ENCODE results near the gene LGALS1. TPM values are rescaled to one million over a fixed set of nuclear protein-coding genes. Genes with fewer than 3 reads are reported as not detected.

The LGALS1 gene
- polyA plus RNA-seq, 1 donor (not counting 4 experiments of a cell fraction or from before 2014, with no cell fraction given): 2,086 TPM

DNA sequence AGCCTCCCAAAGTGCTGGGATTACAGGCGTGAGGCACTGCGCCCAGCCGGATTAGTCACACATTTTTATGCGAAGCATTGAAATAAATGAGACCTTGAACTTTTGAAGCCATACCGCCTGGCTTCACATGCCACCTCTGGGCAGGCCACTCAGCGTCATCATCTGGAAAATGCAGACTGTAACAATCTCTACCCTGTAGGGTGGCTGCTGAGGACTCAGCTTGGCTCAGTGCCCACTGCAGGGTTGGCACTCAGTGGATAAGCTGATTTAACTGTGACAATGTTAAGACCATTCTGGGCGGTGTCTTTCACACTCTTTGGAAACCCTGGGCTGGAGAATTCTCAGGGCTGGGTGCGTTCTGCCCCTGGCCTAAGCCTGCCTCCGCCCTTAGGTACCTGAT, 27.5 kb upstream of the LGALS1 start:
- H3K9me1 ChIP-seq (ENCODE audit: control insufficient read depth, extremely low read depth, insufficient read depth, low read length): no peaks in the 10 kb centered on the region
- dilution Hi-C loops (cut with MboI; ENCODE audit: extremely low pct_ligation_motif_present, low sequenced_read_pairs): no loop called here
- TF ChIP-seq EZH2 (IDR thresholded peaks at IDR 0.05; ENCODE audit: low read length): no peak
- TF ChIP-seq, protein P1, sequence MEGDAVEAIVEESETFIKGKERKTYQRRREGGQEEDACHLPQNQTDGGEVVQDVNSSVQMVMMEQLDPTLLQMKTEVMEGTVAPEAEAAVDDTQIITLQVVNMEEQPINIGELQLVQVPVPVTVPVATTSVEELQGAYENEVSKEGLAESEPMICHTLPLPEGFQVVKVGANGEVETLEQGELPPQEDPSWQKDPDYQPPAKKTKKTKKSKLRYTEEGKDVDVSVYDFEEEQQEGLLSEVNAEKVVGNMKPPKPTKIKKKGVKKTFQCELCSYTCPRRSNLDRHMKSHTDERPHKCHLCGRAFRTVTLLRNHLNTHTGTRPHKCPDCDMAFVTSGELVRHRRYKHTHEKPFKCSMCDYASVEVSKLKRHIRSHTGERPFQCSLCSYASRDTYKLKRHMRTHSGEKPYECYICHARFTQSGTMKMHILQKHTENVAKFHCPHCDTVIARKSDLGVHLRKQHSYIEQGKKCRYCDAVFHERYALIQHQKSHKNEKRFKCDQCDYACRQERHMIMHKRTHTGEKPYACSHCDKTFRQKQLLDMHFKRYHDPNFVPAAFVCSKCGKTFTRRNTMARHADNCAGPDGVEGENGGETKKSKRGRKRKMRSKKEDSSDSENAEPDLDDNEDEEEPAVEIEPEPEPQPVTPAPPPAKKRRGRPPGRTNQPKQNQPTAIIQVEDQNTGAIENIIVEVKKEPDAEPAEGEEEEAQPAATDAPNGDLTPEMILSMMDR (optimal IDR thresholded peaks at IDR 0.05 in 1 of 3, IDR thresholded peaks at IDR 0.05 in 1 of 3, conservative IDR thresholded peaks at IDR 0.05 in 1 of 3; ENCODE audit: extremely low read depth in 1 of 3, insufficient read depth in 2 of 3, low read length in 3 of 3): no peak
- no peak overlapping the region for H3K4me3 ChIP-seq (ENCODE audit: control insufficient read depth in 2 of 3, extremely low read depth in 1 of 3, insufficient read depth in 2 of 3, low read depth in 1 of 3, low read length in 3 of 3)
- no peak overlapping the region for H3K27ac ChIP-seq (ENCODE audit: control insufficient read depth, insufficient read depth, low read length)
- H3K27me3 ChIP-seq (ENCODE audit: control insufficient read depth, extremely low read depth, insufficient read depth, low read length): no peaks in the 10 kb centered on the region
- peaks cover 11% of the 10 kb centered on the region for H3K79me2 ChIP-seq (ENCODE audit: control insufficient read depth, insufficient read depth, low read length)
- H4K20me1 ChIP-seq (ENCODE audit: control insufficient read depth, extremely low read depth, insufficient read depth, low read length): no peaks in the 10 kb centered on the region
- H3K9ac ChIP-seq (ENCODE audit: control insufficient read depth, extremely low read depth, insufficient read depth, low read length): no peak overlapping the region
- no peak for DNase-seq (ENCODE audit: low read depth, low spot score)
- no peak for FAIRE-seq
- peaks cover 6% of the 10 kb centered on the region for H3K4me1 ChIP-seq (ENCODE audit: control insufficient read depth, extremely low read depth, insufficient read depth, low read length)
- peaks cover 53 to 56% of the 10 kb centered on the region in 2 experiments for H3K36me3 ChIP-seq (ENCODE audit: control insufficient read depth in 2 of 2, extremely low read depth in 1 of 2, insufficient read depth in 2 of 2, low read length in 2 of 2)
- H2AFZ ChIP-seq (ENCODE audit: control insufficient read depth, low read length): no peak overlapping the region
- no peaks in the 10 kb centered on the region for H3K9me3 ChIP-seq (ENCODE audit: control insufficient read depth, low read depth, low read length)
- H3K4me2 ChIP-seq (ENCODE audit: control insufficient read depth, extremely low read depth, insufficient read depth, low read depth, low read length): no peak overlapping the region

DNA sequence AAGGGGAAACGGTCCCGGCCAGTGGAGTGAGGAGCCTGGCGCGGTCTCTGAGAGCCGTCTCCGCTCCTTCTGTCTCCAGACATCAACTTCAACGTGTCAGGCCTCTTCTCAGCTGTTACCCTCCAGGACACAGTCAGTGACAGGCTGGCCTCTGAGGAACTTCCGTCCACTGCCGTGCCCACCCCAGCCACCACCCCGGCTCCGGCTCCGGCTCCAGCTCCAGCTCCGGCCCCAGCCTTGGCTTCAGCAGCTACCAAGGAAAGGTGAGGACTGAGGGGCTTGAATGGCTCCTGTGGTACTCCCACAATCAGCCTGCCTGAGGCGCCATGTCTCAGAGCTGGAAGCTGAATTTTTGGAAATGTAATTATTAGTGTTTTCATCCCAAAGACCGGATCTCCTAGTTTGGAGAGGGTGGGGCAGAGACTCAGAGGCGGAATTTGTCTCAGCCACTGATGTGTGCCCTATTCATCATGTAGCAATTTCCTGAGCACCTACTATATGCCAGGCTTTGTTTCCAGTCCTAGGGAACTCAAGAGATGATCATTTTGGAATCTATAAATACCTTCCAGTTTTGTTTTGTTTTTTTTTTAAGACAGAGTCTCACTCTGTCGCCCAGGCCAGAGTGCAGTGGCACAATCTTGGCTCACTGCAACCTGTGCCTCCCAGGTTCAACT, 24.8 kb upstream of the LGALS1 start:
- Histone ChIP-seq H3K9me1 (ENCODE audit: control insufficient read depth, extremely low read depth, insufficient read depth, low read length) (no peaks in the 10 kb centered on the region), H3K4me2 (ENCODE audit: control insufficient read depth, extremely low read depth, insufficient read depth, low read depth, low read length) (no peak overlapping the region), H3K9ac (ENCODE audit: control insufficient read depth, extremely low read depth, insufficient read depth, low read length) (no peak overlapping the region), H4K20me1 (ENCODE audit: control insufficient read depth, extremely low read depth, insufficient read depth, low read length) (peaks cover 3% of the 10 kb centered on the region), H3K4me1 (ENCODE audit: control insufficient read depth, extremely low read depth, insufficient read depth, low read length) (no peaks in the 10 kb centered on the region), H3K4me3 (ENCODE audit: control insufficient read depth in 2 of 3, extremely low read depth in 1 of 3, insufficient read depth in 2 of 3, low read depth in 1 of 3, low read length in 3 of 3) (no peak overlapping the region), H2AFZ (ENCODE audit: control insufficient read depth, low read length) (no peak overlapping the region), H3K27ac (ENCODE audit: control insufficient read depth, insufficient read depth, low read length) (no peak overlapping the region), H3K79me2 (ENCODE audit: control insufficient read depth, insufficient read depth, low read length) (no peaks in the 10 kb centered on the region), H3K27me3 (ENCODE audit: control insufficient read depth, extremely low read depth, insufficient read depth, low read length) (no peaks in the 10 kb centered on the region), H3K9me3 (ENCODE audit: control insufficient read depth, low read depth, low read length) (no peaks in the 10 kb centered on the region), H3K36me3 (ENCODE audit: control insufficient read depth in 2 of 2, extremely low read depth in 1 of 2, insufficient read depth in 2 of 2, low read length in 2 of 2) (peaks cover 29 to 45% of the 10 kb centered on the region in 2 experiments)
- DNase-seq (ENCODE audit: low read depth, low spot score) (no peak), FAIRE-seq (no peak)
- TF ChIP-seq, protein P1 (optimal IDR thresholded peaks at IDR 0.05 in 1 of 3, IDR thresholded peaks at IDR 0.05 in 1 of 3, conservative IDR thresholded peaks at IDR 0.05 in 1 of 3; ENCODE audit: extremely low read depth in 1 of 3, insufficient read depth in 2 of 3, low read length in 3 of 3): no peak
- TF ChIP-seq EZH2 (IDR thresholded peaks at IDR 0.05; ENCODE audit: low read length): no peak
- dilution Hi-C loops (cut with MboI; ENCODE audit: extremely low pct_ligation_motif_present, low sequenced_read_pairs): no loop called here

Data from keratinocyte (primary cell).